HTR-8/SVneo (cell line): ENCODE results near the gene YTHDF2.
"Not testable (repeated sequence)": the region's sequence is repeated elsewhere in the genome, so short reads cannot be mapped to it uniquely, and the experiment has no call there.

Source experiments
- DNase-seq: peaks from one replicate; pipeline ENCODE4 v3.0.0; 2011; ENCODE audit warnings: low spot score, mixed read lengths; ENCODE audit not compliant: insufficient read length
- FAIRE-seq: peaks from 2 replicates; lab custom pipeline; 2011; peaks lifted over from hg19 to GRCh38; lab: Jason Lieb, UNC

The YTHDF2 gene

DNA sequence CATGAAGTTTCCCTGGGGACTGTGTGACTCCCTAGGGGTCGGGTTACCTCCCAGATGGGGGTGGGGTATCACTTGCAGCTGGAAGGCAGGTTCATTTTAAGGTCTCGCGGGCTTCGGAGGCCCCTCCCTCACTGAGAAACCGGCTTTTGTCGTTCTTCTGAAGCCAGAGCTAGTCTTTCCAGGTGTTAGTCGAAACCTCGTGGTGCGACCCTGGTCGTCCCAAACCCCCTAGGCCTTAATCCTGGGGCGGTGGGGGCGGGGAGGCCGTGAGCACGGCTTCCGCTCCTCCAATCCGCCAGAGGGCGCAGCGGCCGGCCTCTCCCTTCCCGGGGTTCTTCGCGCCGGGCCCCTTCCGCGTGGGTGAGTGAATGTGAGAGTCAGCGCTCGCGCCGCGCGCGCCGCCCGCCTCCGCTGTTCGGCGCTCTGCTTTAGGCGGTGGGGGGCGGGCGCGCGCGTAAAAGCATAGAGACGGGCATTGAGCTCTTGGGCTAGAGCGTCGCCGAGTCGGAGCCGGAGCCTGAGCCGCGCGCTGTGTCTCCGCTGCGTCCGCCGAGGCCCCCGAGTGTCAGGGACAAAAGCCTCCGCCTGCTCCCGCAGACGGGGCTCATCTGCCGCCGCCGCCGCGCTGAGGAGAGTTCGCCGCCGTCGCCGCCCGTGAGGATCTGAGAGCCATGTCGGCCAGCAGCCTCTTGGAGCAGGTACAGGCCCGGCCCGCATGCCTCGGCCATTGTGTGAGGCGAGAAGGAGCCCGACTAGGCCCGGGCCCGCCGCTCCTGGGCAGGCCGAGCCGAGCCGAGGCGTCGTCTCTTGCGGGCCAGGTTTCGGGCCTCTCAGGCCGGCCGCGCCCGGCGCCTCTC is at the start of gene YTHDF2:
Gene YTHDF2, plus strand, starts transcription at position 491 of the 857 bp plus-strand sequence. Its CDS starts 181 bp downstream, at position 672.
- DNase-seq = peak; percentile 82
- peak; percentile 36 for FAIRE-seq

DNA sequence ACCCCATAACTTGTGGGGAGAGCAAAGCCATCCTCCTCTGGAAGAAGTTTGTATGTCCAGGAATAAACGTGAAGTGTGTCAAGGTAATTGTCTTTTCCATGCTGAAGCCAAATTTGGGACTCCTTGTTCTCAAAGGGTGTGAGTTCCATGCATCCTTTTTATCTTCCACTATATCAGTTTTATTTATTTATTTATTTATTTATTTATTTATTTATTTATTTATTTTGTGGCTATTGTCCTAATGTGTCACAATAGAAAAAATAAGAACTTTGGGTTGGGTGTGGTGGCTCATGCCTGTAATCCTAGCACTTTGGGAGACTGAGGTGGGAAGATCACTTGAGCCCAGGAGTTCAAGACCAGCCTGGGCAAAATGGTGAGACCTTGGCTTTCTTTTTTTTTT is 45.1 kb upstream of the YTHDF2 start:
- FAIRE-seq = not testable (repeated sequence)

GRCh38 chr1:28703629-28704028 is 33.1 kb upstream of the YTHDF2 start:
- FAIRE-seq (no peak), DNase-seq (no peak)

More for the DNA sequence above, 45.1 kb upstream of the YTHDF2 start:
- not testable (repeated sequence) for DNase-seq

DNA sequence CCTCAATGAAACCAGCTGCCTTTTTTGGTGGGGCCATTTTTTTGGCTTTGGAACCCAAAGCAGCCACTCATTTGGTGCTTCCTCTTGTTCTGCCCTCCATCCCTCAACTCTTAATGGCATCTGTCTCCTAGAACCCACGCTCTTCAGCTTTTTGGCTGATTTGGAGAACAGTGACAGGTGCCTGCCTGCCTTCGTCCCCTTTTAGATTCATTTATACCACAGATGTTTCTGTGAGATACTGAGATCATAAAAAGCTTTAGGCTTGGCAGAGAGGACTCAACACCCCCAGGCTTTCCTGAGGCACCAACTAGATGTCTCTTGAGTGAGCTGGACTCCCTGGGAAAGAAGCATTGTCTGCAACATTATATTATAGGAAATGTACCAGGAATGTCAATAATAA is 20.4 kb upstream of the YTHDF2 start:
- no peak for DNase-seq
- FAIRE-seq = no peak

DNA sequence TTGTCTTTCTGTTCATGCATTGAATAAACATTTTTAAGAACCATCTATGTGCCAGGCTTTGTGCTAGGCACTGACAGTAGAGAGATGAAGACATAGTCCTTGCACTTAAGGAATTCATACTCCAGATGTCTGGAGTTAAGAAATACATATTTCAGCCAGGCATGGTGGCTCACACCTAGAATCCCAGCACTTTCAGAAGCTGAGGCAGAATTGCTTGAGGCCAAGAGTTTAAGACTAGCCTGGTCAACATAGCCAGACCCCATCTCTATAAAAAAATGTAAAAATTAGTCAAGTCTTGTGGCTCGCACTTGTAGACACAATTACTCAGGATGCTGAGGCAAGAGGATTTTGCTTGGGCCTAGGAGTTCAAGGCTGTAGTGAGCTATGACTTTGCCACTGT is 18.6 kb upstream of the YTHDF2 start:
- FAIRE-seq = no peak
- DNase-seq = no peak

DNA sequence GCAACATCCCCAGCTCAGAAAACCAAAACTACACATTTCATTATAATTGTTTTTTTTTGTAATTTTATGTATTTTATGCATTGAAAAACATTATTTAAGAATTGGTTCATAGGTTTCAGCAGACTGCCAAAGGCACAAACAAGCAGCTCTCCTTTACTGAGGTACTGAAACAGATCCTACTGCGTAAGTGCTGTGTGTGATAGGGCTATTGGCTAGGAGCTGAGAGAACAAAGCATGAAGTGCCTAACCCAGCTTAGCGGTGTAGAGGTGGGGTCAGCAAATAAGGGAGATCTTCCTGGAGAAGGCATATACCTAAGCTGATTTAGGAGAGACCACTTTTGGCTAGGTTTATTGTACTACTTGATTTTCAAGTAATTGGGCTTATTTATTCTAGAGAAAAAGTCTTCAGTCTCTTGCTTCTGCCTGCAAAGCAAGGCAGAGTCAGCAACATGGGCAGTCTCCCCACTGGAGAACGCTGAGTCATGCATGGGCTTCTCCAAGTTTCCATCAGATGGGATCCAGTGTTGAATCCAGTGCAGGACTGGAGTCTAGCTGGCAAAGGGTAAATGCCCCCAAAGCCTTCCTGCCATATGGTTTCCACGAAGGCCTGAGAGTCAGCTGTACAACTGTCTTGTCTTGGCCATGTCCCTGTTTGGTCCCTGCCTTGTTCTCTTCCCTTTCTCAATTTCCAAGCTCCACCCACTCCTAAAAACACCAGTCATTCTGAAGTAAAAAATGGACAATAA is 18.0 kb upstream of the YTHDF2 start:
- no peak for DNase-seq
- FAIRE-seq = no peak

DNA sequence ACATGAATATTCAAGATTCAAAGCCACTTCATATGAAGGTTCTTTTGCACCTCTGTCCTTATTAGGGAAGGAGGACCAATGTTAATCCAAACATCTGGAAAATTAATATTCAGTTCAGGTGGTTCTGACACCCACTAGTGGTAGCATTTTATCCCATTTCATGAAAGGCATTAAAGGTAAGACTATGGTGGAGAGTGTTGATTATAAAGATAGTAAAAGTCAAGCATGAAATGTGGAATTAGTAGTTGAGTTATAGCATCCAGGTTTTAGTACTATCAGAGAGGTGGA is 17.5 kb upstream of the YTHDF2 start:
- FAIRE-seq = no peak
- DNase-seq = no peak

- FAIRE-seq (no peak), DNase-seq (no peak)
These were observed 16.4 kb upstream of the YTHDF2 start for GRCh38 chr1:28720376-28720775.

DNA sequence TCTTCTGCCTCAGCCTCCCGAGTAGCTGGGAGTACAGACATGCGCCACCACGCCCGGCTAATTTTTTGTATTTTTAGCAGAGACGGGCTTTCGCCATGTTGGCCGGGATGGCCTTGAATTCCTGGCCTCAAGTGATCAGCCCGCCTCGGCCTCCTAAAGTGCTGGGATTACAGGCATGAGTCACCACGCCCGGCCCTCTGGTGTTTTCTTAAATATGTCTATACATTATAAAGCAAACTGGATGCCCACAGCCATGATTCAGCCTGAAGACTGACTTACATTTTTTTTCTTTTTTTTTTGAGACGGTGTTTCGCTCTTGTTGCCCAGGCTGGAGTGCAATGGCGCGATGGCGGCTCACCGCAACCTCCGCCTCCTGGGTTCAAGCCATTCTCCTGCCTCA is 14.8 kb upstream of the YTHDF2 start:
- not testable (repeated sequence) for DNase-seq, FAIRE-seq

DNA sequence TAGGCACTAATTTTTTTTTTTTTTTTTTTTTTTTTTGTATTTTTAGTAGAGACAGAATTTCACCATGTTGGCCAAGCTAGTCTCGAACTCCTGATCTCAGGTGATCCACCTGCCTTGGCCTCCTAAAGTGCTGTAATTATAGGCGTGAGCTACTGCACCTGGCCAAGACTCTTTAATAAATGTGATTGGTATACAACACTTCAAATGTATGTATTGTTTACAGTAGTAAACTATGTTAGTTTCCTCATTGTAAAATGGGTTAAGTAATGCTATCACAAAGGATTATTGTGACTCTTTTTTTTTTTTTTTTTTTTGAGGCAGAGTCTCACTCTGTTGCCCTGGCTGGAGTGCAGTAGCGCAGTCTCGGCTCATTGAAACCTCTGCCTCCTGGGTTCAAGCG is 11.4 kb upstream of the YTHDF2 start:
- not testable (repeated sequence) for DNase-seq, FAIRE-seq

- DNase-seq = no peak
- FAIRE-seq = no peak
These were observed 735 bp upstream of the YTHDF2 start for GRCh38 chr1:28735961-28736449.

GRCh38 chr1:28737307-28738132 is 780 bp downstream of the YTHDF2 start:
- DNase-seq = peak; percentile 42
- FAIRE-seq = no peak

GRCh38 chr1:28740118-28740517 is 3.4 kb downstream of the YTHDF2 start:
- FAIRE-seq (no peak), DNase-seq (no peak)

- DNase-seq = no peak
- FAIRE-seq = no peak
These were observed 7.4 kb downstream of the YTHDF2 start for GRCh38 chr1:28744184-28744583.

- no peak for FAIRE-seq
- DNase-seq = no peak
These were observed 9.0 kb downstream of the YTHDF2 start for GRCh38 chr1:28745653-28746173.

DNA sequence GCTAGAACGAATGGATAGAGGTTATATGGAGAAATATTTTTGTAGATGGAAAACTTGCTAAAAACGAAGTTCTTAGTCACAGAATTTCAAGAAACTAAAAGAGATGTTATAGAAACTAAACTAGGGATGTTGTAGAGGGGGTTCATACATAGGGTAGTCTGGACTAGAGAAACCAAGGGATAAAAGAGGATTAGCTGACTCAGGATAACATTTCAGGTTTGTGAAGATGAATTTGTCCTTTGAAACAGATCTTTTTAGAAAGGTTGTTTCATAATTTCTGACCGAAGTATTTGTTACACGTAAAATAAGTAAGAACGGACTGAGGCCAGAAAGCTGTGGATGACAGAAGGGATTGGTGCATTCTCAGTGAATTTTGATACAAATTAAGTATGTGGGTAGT is 13.6 kb downstream of the YTHDF2 start:
- DNase-seq (no peak), FAIRE-seq (no peak)

DNA sequence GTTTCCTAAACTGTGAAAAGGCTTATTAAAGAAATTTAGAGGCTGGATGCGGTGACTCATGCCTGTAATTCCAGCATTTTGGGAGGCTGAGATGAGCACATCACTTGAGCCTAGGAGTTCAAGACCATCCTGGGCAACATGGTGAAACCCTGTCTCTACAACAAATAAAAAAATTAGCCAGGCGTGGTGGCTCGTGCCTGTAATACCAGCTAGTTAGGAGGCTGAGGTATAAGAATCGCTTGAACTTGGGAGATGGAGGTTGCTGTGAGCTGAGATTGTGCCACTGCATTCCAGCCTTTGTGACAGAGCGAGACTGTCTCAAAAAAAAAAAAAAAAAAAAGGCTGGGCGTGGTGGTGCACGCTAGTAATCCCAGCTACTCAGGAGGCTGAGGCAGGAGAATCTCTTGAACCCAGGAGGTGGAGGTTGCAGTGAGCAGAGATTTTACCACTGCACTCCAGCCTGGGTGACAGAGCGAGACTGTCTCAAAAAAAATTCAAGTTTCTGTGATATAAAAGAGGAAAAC is 14.1 kb downstream of the YTHDF2 start:
- not testable (repeated sequence) for FAIRE-seq, DNase-seq

GRCh38 chr1:28751315-28752060 is 14.7 kb downstream of the YTHDF2 start:
- DNase-seq = peak; percentile 31
- no peak for FAIRE-seq

- DNase-seq (no peak), FAIRE-seq (no peak)
These were observed 19.0 kb downstream of the YTHDF2 start for GRCh38 chr1:28755701-28756100.
